Activated CD4-positive, alpha-beta T cell treated with anti-CD3 and anti-CD28 coated beads, Interleukin-2, amount 10 ng/mL, durations not matched to agents 24 days and 14 days (primary cell): ENCODE data around the gene ENPP1. TPM values are rescaled to one million over a fixed set of nuclear protein-coding genes. Genes with fewer than 3 reads are reported as not detected.

ENCODE experiments used
- DNase-seq: peaks from one replicate; pipeline ENCODE4 v3.0.0; 2022
- H3K27ac Mint-ChIP-seq: one replicate; pipeline ENCODE4 v1.8.0; 2022; ENCODE audit warnings: mild to moderate bottlenecking, mixed read lengths
- H3K27me3 Mint-ChIP-seq: one replicate; pipeline ENCODE4 v1.8.0; 2022; ENCODE audit warnings: mixed read lengths
- H3K36me3 Mint-ChIP-seq: one replicate; pipeline ENCODE4 v1.8.0; 2022; ENCODE audit warnings: low read depth, mild to moderate bottlenecking, mixed read lengths
- H3K4me1 Mint-ChIP-seq: one replicate; pipeline ENCODE4 v1.8.0; 2021; ENCODE audit warnings: mixed read lengths
- H3K4me3 Mint-ChIP-seq: one replicate; pipeline ENCODE4 v1.8.0; 2022; ENCODE audit warnings: mild to moderate bottlenecking, moderate library complexity, mixed read lengths
- H3K9me3 Mint-ChIP-seq: one replicate; pipeline ENCODE4 v1.8.0; 2021; ENCODE audit warnings: mixed read lengths
- intact Hi-C: fragments of 100-400 bp; cut with micrococcal nuclease; formaldehyde crosslinking; loops from one replicate; pipeline ENCODE4 v1.15.1; 2023
- total RNA-seq: library from RNA; stranded (reverse); gene quantifications from 2 replicates; pipeline ENCODE4 v1.2.3, GENCODE V29; 2022

Gene ENPP1
- total RNA-seq, 1 donor from 2014 or later = 0.58 TPM

- Mint-ChIP-seq H3K9me3 (no peaks in the 10 kb centered on the region), H3K27me3 (peaks cover 7% of the 10 kb centered on the region), H3K27ac (no peak overlapping the region), H3K4me3 (no peak overlapping the region), H3K4me1 (no peaks in the 10 kb centered on the region), H3K36me3 (no peaks in the 10 kb centered on the region)
- intact Hi-C loops = no loop called here
- DNase-seq = no peak
Observed at GRCh38 chr6:131773284-131773950, 34.4 kb upstream of the ENPP1 start.

- Mint-ChIP-seq H3K4me1 (no peaks in the 10 kb centered on the region), H3K36me3 (no peaks in the 10 kb centered on the region), H3K27ac (no peak overlapping the region), H3K27me3 (peaks cover 4% of the 10 kb centered on the region), H3K9me3 (no peaks in the 10 kb centered on the region), H3K4me3 (no peak overlapping the region)
- intact Hi-C loops = no loop called here
- no peak for DNase-seq
Observed at GRCh38 chr6:131775886-131776285, 31.9 kb upstream of the ENPP1 start.

- no peak for DNase-seq
- Mint-ChIP-seq H3K27ac (no peak overlapping the region), H3K4me1 (no peaks in the 10 kb centered on the region), H3K4me3 (no peak overlapping the region), H3K36me3 (no peaks in the 10 kb centered on the region), H3K27me3 (peaks cover 2% of the 10 kb centered on the region), H3K9me3 (no peaks in the 10 kb centered on the region)
- intact Hi-C loops = no loop called here
Observed at GRCh38 chr6:131776985-131777384, 30.8 kb upstream of the ENPP1 start.

GRCh38 chr6:131778169-131778568 lies 29.7 kb upstream of the ENPP1 start:
- H3K36me3 Mint-ChIP-seq = no peaks in the 10 kb centered on the region
- H3K27ac Mint-ChIP-seq = no peak overlapping the region
- no peak for DNase-seq
- intact Hi-C loops = no loop called here
- no peaks in the 10 kb centered on the region for H3K4me1 Mint-ChIP-seq
- H3K27me3 Mint-ChIP-seq = peaks cover 2% of the 10 kb centered on the region
- H3K9me3 Mint-ChIP-seq = no peaks in the 10 kb centered on the region
- no peak overlapping the region for H3K4me3 Mint-ChIP-seq

- intact Hi-C loops = no loop called here
- H3K9me3 Mint-ChIP-seq = no peaks in the 10 kb centered on the region
- no peaks in the 10 kb centered on the region for H3K36me3 Mint-ChIP-seq
- no peak overlapping the region for H3K27ac Mint-ChIP-seq
- H3K4me1 Mint-ChIP-seq = no peaks in the 10 kb centered on the region
- H3K4me3 Mint-ChIP-seq = no peak overlapping the region
- H3K27me3 Mint-ChIP-seq = peaks cover 2% of the 10 kb centered on the region
- DNase-seq = peak; percentile 18
Observed at GRCh38 chr6:131779304-131779703, 28.5 kb upstream of the ENPP1 start.

GRCh38 chr6:131780600-131780999 lies 27.2 kb upstream of the ENPP1 start:
- H3K36me3 Mint-ChIP-seq = no peaks in the 10 kb centered on the region
- no peaks in the 10 kb centered on the region for H3K4me1 Mint-ChIP-seq
- H3K4me3 Mint-ChIP-seq = no peak overlapping the region
- H3K27ac Mint-ChIP-seq = no peak overlapping the region
- H3K9me3 Mint-ChIP-seq = no peaks in the 10 kb centered on the region
- intact Hi-C loops = no loop called here
- DNase-seq = no peak
- no peaks in the 10 kb centered on the region for H3K27me3 Mint-ChIP-seq

- DNase-seq = no peak
- no peaks in the 10 kb centered on the region for H3K27me3 Mint-ChIP-seq
- no peak overlapping the region for H3K4me3 Mint-ChIP-seq
- H3K9me3 Mint-ChIP-seq = no peaks in the 10 kb centered on the region
- H3K4me1 Mint-ChIP-seq = no peaks in the 10 kb centered on the region
- no peaks in the 10 kb centered on the region for H3K36me3 Mint-ChIP-seq
- intact Hi-C loops = no loop called here
- H3K27ac Mint-ChIP-seq = no peak overlapping the region
Observed at GRCh38 chr6:131781687-131782086, 26.1 kb upstream of the ENPP1 start.

GRCh38 chr6:131782764-131783163 lies 25.1 kb upstream of the ENPP1 start:
- intact Hi-C loops = no loop called here
- no peaks in the 10 kb centered on the region for H3K27me3 Mint-ChIP-seq

GRCh38 chr6:131784561-131784960 lies 23.3 kb upstream of the ENPP1 start:
- no peak for DNase-seq
- no peak overlapping the region for H3K27ac Mint-ChIP-seq
- H3K27me3 Mint-ChIP-seq = no peaks in the 10 kb centered on the region
- H3K9me3 Mint-ChIP-seq = no peaks in the 10 kb centered on the region
- H3K36me3 Mint-ChIP-seq = no peaks in the 10 kb centered on the region
- intact Hi-C loops = no loop called here
- no peak overlapping the region for H3K4me3 Mint-ChIP-seq
- peaks cover 3% of the 10 kb centered on the region for H3K4me1 Mint-ChIP-seq

More at GRCh38 chr6:131782764-131783163, 25.1 kb upstream of the ENPP1 start:
- H3K27ac Mint-ChIP-seq = no peak overlapping the region
- H3K4me3 Mint-ChIP-seq = no peak overlapping the region
- no peak for DNase-seq
- H3K36me3 Mint-ChIP-seq = no peaks in the 10 kb centered on the region
- H3K4me1 Mint-ChIP-seq = no peaks in the 10 kb centered on the region
- H3K9me3 Mint-ChIP-seq = no peaks in the 10 kb centered on the region

- Mint-ChIP-seq H3K36me3 (no peaks in the 10 kb centered on the region), H3K4me1 (peaks cover 3% of the 10 kb centered on the region), H3K4me3 (no peak overlapping the region), H3K27me3 (no peaks in the 10 kb centered on the region), H3K27ac (no peak overlapping the region), H3K9me3 (no peaks in the 10 kb centered on the region)
- peak; percentile 2 for DNase-seq
- intact Hi-C loops = no loop called here
Observed at GRCh38 chr6:131787079-131787478, 20.7 kb upstream of the ENPP1 start.

- DNase-seq = peak; percentile 44
- H3K4me1 Mint-ChIP-seq = peaks cover 3% of the 10 kb centered on the region
- H3K27ac Mint-ChIP-seq = no peak overlapping the region
- no peaks in the 10 kb centered on the region for H3K9me3 Mint-ChIP-seq
- no peaks in the 10 kb centered on the region for H3K36me3 Mint-ChIP-seq
- intact Hi-C loops = no loop called here
- no peak overlapping the region for H3K4me3 Mint-ChIP-seq
- no peaks in the 10 kb centered on the region for H3K27me3 Mint-ChIP-seq
Observed at GRCh38 chr6:131787766-131788712, 19.8 kb upstream of the ENPP1 start.

- Mint-ChIP-seq H3K4me3 (no peak overlapping the region), H3K27ac (no peak overlapping the region), H3K4me1 (peaks cover 3% of the 10 kb centered on the region), H3K36me3 (no peaks in the 10 kb centered on the region), H3K9me3 (no peaks in the 10 kb centered on the region), H3K27me3 (no peaks in the 10 kb centered on the region)
- peak; percentile 20 for DNase-seq
- intact Hi-C loops = no loop called here
Observed at GRCh38 chr6:131789219-131789618, 18.6 kb upstream of the ENPP1 start.

- Mint-ChIP-seq H3K27me3 (peaks cover 3% of the 10 kb centered on the region), H3K36me3 (no peaks in the 10 kb centered on the region), H3K9me3 (no peaks in the 10 kb centered on the region), H3K27ac (no peak overlapping the region), H3K4me1 (peaks cover 3% of the 10 kb centered on the region), H3K4me3 (no peak overlapping the region)
- DNase-seq = no peak
- intact Hi-C loops = no loop called here
Observed at GRCh38 chr6:131791476-131791875, 16.3 kb upstream of the ENPP1 start.

GRCh38 chr6:131792091-131792496 lies 15.7 kb upstream of the ENPP1 start:
- H3K27ac Mint-ChIP-seq = no peak overlapping the region
- H3K4me3 Mint-ChIP-seq = no peak overlapping the region
- H3K36me3 Mint-ChIP-seq = no peaks in the 10 kb centered on the region
- H3K27me3 Mint-ChIP-seq = peaks cover 6% of the 10 kb centered on the region
- no peaks in the 10 kb centered on the region for H3K9me3 Mint-ChIP-seq
- intact Hi-C loops = no loop called here
- peaks cover 3% of the 10 kb centered on the region for H3K4me1 Mint-ChIP-seq
- DNase-seq = no peak
